Omental fat pad (tissue), 4 donors: ENCODE data around the gene ADAMTS1. TPM values are rescaled to one million over a fixed set of nuclear protein-coding genes. Genes with fewer than 3 reads are reported as not detected.

Experiments used
- ATAC-seq: fragments of 150-250 bp; one replicate; pipeline ENCODE4 v1.9.1; 2016; ENCODE audit warnings: mild to moderate bottlenecking, moderate library complexity; ENCODE audit not compliant: low FRiP score
- DNase-seq: peaks from one replicate; pipeline ENCODE4 v3.0.0-alpha.2; 2019; ENCODE audit warnings: low spot score
- CTCF ChIP-seq, 3 donors: fragments of 450-650 bp; IDR thresholded peaks; one replicate each; pipeline ENCODE4 v1.5.1; 2016 to 2017; ENCODE audit warnings: antibody characterized with exemption in 3 of 3, mild to moderate bottlenecking in 3 of 3, moderate library complexity in 2 of 3
- total RNA-seq, 4 donors: library from RNA; depleted of rRNA; stranded (reverse); fragments of >200 nt; gene quantifications; one replicate each; pipeline ENCODE4 v1.1.0, GENCODE V29; 2016

The ADAMTS1 gene
- total RNA-seq, 4 donors from 2014 or later, result 156 to 391 (median 347) TPM

- TF ChIP-seq CTCF (IDR thresholded peaks at IDR 0.05), result peak in 1 of 3 donors; percentile 10
- no peak for DNase-seq
- ATAC-seq, result no peak
Measured at GRCh38 chr21:26850116-26850643, 5.0 kb upstream of the ADAMTS1 start.

GRCh38 chr21:26849428-26850115 lies 4.4 kb upstream of the ADAMTS1 start:
- no peak for TF ChIP-seq CTCF (IDR thresholded peaks at IDR 0.05)
- ATAC-seq (no peak), DNase-seq (no peak)

GRCh38 chr21:26847921-26848320 lies 2.7 kb upstream of the ADAMTS1 start:
- DNase-seq, result no peak
- no peak for TF ChIP-seq CTCF (IDR thresholded peaks at IDR 0.05)
- ATAC-seq, result no peak

- DNase-seq (no peak), ATAC-seq (no peak)
- no peak for TF ChIP-seq CTCF (IDR thresholded peaks at IDR 0.05)
Measured at GRCh38 chr21:26847002-26847401, 1.8 kb upstream of the ADAMTS1 start.

- DNase-seq (no peak), ATAC-seq (peak; percentile 63)
- peak in 1 of 3 donors; percentile 16 for TF ChIP-seq CTCF (IDR thresholded peaks at IDR 0.05)
Measured at GRCh38 chr21:26846036-26846931, 1.1 kb upstream of the ADAMTS1 start.

- ATAC-seq, result peak; percentile 0
- no peak for DNase-seq
- TF ChIP-seq CTCF (IDR thresholded peaks at IDR 0.05), result no peak
Measured at GRCh38 chr21:26845759-26846035, 488 bp upstream of the ADAMTS1 start.
